ENCODE measurements around the gene PARD6G.
"Not testable (repeated sequence)": the region's sequence is repeated elsewhere in the genome, so short reads cannot be mapped to it uniquely, and the experiment has no call there.

PARD6G gene

DNA sequence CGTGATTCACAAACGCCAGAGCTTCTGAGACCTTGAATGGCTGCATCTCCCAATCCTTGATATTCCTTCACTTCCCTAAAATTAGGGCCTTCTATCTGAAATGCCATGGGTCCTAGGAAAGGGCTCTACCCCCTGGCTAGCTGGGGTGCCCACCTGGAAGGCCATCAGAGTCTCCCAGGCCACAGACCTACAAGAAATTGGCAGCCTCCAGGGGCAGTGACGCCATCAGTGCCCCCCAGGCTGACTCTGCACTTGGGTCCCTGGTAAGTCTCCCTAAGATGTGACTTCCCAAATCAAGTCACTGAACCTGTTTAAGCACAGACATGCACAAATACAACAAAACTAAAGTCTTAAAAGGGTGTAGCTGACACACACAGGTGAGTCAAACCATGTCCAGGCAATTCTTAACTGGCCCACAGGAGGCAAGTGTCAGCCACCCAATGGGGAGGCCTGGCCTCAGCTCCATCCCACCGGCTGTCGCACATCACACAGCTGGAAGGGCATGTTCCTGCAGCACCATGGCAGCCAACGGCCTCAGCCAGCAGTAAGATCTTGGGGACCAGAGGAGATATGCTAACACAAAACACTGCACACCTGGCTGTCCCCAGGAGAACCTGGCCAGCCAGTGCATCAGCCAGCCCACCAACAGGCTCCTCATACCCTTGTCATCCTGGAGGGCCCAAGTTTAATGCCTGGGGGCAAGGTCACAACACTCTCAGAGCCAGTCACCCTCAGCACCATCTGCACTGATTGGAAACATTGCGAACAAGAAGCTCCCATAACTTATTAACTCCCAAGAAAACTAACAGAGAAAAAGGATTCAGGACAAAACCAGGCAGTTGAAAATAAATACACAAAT is 5.2 kb downstream of the PARD6G start:
- DNase-seq (ENCODE audit: low spot score) = no peak

GRCh38 chr18:80239830-80240229 is 7.5 kb downstream of the PARD6G start:
- no peak for DNase-seq (ENCODE audit: low spot score)

DNA sequence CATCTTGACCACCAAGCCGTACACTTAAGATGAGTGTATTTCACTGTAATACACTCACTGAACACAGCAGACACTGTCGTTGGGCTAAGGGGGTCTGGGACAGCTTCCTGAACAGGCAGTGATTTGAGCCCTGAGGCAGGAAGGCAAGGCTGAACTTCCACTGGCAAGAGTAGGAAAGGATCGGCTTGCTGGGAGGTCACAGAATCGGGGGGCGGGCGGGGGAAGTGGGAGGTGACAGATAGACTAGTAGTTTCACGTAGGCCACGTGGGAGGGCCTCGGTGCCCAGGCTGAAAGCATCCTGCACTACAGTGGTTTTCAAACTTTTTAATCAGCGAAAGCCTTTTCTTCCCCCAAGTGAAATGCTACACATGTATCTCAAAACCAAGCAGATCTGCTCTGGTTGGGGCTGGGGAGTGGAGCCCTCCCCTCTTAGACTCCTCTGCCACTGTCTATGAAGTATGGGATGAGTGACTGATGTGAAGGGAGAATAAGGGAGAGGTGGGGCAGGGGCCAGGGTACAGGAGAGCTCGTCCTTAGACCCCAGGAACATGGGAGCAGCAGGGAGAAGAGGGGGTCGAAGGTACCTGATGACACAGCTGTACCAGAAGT is 8.6 kb downstream of the PARD6G start:
- DNase-seq (ENCODE audit: low spot score) = no peak

GRCh38 chr18:80237519-80237918 is 9.8 kb downstream of the PARD6G start:
- not testable (repeated sequence) for DNase-seq (ENCODE audit: low spot score)

DNA sequence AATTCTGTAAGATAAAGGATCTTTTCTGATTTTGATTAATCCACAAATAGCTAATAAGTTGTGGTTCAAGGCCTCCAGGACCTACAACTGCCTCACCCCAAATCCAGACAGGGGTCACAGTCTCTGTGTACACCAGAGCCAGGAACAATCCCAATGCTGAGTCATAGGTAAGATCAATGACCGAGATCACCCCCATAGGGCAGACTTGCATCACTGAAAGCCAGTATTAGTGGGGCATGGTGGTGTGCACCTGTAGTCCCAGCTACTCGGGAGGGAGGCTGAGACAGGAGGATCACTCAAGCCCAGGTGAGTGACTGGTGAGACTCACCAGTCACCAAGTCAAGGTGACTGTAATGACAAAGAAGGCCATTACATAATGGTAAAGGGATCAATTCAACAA is 12.9 kb downstream of the PARD6G start:
- no peak for DNase-seq (ENCODE audit: low spot score)

DNA sequence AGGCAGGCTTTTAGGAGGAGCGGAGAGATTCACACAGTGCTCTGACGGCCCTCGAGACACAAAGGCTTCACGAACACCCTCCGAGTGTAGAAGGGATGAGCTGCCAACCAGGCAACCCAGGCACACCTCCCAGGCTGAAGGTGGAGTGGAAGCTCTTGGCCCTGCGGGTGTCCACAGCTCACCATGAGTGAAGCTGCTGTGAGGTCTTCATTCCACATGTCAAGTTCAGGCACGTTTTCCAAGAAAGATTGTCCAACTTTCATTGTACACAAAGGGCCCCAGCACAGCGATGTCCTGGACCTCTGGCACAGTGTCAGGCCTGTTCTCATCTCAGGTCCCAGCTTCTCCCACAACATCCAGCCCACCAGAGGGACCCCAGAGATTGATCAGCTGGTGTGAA is 13.4 kb downstream of the PARD6G start:
- no peak for DNase-seq (ENCODE audit: low spot score)

DNA sequence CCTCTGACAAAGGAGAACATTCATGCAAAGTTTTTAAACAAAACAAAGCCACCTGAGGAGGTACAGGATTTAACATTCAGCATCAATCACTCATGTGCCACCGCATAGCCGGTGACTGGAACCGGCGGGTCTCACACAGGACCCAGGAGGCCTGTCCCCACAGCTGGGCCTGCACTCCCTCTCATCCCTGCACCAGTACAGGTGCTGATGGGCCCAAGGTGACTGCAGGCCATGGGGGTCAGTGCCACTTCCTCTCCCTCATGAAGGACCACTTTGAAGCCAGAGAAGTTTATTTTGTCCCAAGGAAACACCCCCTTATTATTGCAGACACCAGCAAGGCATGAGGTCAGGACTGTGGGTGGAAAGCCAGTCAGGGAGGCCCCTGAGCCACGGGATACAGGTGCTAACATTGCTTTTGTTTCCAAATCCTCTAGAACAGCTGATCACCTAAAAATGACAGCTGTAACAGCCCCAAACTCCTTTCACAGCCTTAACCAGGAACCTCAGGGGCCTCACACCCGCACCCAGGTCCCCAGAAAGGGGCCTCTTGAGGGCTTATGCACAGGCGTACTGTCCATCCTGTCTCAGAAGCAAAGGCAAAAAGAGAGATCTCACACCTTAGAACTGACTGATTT is 14.0 kb downstream of the PARD6G start:
- no peak for DNase-seq (ENCODE audit: low spot score)

DNA sequence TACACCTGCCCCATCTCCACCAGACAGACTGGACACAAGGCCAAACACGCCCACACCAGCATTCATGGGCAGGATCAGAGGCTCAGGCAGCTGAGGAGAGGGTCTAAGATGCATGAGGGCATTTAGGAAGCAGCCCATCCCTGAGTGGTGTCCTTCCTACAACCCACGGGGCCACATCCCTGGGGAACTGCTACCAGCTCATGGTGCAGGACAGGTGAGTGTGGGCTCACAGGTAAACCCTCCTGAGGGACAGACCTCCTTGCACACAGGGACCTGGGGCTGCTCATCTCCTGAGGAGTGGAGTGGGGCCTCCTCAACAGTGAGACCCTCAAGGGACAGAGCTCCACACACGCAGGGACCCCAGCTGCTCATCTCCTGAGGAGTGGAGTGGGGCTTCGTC is 14.6 kb downstream of the PARD6G start:
- DNase-seq (ENCODE audit: low spot score) = no peak

- DNase-seq (ENCODE audit: low spot score) = no peak
Observed at GRCh38 chr18:80232030-80232429, 15.3 kb downstream of the PARD6G start.

- no peak for DNase-seq (ENCODE audit: low spot score)
Observed at GRCh38 chr18:80231616-80232015, 15.7 kb downstream of the PARD6G start.

DNA sequence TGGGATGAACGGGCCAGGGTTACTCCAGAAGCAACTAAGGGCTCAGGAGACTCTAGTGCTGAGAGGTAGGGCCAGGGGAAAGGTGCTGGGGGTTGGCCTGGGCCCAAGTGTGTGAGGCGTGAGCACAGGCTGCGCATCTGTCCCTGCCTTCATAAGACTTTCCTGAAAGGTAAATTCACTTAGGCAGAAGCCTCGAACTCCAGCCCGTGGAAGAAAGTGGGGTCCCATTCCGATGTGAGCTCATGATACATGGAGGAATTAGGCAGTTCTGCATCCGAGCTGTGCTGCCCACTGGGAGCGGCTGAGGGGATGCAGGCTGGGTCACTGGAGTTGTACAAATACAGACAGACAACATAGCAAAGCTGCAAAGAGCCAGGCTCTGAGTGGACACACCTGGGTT is 16.2 kb downstream of the PARD6G start:
- no peak for DNase-seq (ENCODE audit: low spot score)

GRCh38 chr18:80229766-80230745 is 17.3 kb downstream of the PARD6G start:
- no peak for DNase-seq (ENCODE audit: low spot score)

DNA sequence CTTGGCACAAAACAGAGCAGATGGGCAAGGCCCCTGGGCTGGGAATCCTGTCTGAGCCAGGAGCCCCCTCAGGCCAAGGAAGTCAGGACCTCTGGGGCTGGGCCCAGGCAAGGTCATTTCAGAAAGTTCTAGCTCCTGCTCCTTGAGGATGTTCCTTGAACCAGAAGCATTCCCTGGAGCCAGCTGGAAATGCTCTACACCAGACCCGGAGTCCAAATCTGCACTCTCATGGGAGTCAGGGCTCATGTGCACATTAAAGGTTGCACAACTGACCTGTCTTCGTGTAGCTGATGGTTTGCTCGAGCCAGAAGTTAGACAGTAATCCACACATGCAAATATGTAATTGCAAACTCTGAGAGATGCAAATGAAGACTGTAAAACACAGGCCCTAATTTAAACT is 18.0 kb downstream of the PARD6G start:
- DNase-seq (ENCODE audit: low spot score) = no peak

DNA sequence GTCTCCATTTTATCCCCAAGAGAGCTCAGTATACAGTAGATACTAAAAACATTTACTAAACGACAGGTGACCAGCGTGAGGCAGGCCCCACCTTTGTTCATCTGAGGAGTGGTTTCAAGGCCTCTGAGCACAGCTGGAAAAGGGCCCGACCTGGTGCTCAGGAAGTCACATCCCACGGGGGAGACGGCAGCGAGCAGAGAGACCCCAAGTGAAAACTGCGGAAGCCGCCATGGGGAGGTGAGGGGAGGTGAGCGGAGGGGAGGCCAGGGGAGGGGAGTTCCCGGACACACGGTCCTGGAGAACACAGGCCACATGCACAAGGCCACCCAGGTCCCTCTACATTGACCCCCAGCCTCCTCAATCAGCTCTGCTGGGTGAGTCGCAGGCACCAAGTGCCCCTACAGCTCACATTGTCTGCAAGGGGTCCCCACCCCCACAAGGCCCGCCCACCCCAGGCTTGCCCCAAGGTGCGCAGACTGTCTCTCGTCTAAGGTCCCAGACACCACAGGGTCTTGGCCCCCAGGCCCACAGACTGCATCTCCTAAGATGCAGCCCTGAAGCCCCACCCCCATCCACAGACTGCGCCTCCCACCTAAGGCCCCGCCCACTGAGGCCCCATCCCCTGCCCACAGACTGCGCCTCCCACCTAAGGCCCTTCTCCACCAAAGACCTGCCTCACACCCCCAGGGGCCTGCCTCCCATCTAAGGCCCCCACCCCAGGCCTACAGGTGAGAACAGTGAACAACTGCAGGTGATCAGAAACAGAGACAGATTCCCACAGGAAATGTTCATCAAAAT is 19.1 kb downstream of the PARD6G start:
- no peak for DNase-seq (ENCODE audit: low spot score)

GRCh38 chr18:80227472-80227871 is 19.8 kb downstream of the PARD6G start:
- no peak for DNase-seq (ENCODE audit: low spot score)

DNA sequence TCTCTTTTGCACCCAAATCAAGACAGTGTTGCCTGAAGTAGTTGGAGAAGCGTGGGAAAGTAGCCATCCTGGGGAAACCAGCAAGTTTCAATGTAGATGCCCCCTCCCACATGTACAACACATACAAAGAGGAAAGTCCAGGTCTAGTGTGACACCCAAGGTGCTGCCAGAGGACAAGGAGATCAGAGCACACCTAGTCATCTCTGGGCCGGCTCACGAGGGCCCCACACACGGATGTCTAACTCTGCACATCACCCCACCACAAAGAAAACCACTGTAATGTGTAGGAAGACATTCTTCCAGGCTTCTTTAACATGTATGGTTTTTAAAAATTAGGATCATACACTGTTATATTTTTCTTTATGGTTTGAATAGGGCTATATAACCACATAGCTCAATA is 21.6 kb downstream of the PARD6G start:
- DNase-seq (ENCODE audit: low spot score) = no peak

- DNase-seq (ENCODE audit: low spot score) = no peak
Observed at GRCh38 chr18:80223581-80224148, 23.6 kb downstream of the PARD6G start.

- DNase-seq (ENCODE audit: low spot score) = not testable (repeated sequence)
Observed at GRCh38 chr18:80219488-80219887, 27.8 kb downstream of the PARD6G start.

- DNase-seq (ENCODE audit: low spot score) = no peak
Observed at GRCh38 chr18:80218341-80219227, 28.7 kb downstream of the PARD6G start.

DNA sequence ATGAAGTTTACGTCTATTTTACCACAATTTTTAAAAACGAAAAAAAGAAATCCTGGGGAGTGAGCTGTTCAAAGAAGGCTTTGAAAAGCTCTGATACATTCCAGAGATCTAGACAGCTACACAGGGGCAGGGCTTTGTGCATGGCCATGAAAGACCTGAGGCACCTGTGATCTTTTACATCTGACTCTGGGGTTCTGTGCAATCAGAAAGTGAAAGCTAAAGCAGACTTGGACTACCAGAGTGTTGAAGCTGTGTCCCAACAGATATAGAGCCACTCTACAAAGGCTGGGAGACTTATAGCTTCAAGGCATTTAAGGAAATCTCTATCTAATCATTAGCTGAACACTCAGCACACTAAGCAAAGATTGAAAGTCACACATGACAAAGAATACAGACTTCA is 34.1 kb downstream of the PARD6G start:
- no peak for DNase-seq (ENCODE audit: low spot score)

Data from left forelimb (tissue), 1 donor.